T follicular helper cell (primary cell): ENCODE measurements around the gene STXBP5.

Experiments used
- DNase-seq: peaks from one replicate; pipeline ENCODE4 v3.0.0-alpha.2; 2020; ENCODE audit warnings: low read depth

The STXBP5 gene

GRCh38 chr6:147211349-147211748, 7.1 kb downstream of the STXBP5 start:
- DNase-seq = no peak

DNA sequence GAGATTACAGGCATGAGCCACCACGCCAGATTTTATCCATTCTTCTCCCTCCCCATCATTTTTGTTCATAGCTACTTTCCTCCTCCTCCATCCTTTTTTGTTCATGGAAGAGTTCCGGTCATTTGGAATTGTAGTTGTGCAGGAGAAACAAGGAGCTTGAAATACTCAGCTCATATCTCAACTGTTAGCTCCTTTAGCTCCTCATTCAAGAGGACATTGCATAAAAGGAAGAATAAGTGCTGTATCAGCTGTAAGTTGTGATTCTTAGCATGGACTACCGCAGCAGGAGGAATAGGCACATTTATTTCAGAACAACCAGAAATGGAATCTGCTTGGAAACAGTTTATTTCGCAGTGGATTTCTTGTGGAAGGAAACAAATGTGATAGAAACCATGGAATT, 7.6 kb downstream of the STXBP5 start:
- no peak for DNase-seq

DNA sequence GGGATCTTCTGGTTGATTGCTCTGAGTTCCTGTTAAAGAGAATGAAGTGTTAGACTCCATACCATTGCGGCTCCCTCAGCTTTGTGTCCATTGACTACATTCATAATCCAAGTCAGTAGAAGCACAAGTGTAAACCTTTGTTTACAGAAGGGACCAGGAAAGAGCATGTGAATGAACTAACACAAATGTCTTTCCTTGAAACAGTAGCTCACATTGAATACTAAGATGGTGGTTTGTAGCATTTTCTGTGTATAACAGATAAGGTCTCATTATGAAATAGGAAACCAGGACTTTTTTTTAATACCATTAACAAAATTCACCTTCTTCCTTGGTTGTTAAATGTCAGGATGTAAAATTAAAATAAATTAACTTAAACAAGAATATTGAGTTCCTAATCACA, 8.4 kb downstream of the STXBP5 start:
- DNase-seq = no peak

DNA sequence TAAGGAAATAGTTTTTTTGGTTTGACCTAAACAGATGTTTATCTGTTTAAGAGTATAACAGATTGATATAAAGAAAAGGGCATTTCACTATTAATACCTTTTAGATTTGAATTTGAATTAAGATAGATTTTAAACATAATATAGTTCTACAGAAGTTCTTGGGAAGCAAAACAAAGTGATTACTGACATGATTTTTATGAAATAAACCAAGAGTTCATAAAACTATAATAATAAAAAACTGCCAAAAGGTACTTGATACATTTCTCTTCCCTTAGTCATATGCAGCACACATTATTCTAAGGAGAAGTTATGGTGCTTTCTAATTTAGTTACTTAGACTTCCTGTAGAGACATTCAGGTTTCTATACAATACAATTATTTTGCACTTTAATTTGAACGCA, 9.6 kb downstream of the STXBP5 start:
- no peak for DNase-seq

DNA sequence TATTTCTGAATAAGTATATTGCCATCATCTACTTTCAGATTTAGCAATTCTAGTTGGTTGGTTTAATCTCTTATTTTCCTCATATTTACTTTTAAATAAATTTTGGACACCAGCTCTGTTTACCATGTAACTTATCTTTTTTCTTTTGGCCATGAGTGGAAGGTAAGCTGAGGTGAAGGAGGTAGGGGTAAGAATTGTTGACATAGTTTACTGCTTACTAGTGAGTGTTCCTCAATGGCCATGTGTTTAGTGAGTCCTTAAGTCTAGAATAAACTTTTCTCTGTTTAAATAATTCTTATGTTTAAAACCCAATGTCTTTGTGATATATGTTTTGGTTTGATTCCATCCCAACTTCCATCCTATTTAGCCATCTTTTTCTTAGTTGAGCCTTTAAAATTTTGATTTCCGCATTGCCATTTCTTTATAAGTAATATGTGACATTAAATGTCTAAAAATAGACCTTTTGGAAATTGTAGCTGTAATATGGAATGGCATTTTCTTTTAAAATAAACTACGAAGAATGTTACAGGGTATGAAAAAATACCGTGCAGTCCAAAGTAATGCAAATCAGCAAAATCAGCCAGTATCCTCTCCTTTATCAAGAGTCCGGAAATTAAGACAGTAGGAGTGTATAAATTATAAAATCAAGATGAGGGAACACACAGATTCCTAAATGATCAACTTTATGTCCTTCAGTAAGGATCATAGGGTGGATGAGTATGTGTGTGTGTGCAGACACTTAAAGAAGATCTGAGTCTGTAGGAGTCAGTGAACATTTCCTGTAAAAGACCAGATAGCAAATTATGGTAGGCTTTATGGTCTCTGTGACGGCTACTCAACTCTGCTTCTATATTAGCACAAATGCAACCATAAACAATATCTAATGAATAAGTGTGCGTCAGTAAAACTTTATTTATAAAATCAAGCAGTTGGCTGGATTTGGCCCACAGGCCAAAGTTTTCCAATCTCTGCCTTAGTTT, 10.3 kb downstream of the STXBP5 start:
- no peak for DNase-seq

GRCh38 chr6:147216915-147217314, 12.7 kb downstream of the STXBP5 start:
- no peak for DNase-seq

DNA sequence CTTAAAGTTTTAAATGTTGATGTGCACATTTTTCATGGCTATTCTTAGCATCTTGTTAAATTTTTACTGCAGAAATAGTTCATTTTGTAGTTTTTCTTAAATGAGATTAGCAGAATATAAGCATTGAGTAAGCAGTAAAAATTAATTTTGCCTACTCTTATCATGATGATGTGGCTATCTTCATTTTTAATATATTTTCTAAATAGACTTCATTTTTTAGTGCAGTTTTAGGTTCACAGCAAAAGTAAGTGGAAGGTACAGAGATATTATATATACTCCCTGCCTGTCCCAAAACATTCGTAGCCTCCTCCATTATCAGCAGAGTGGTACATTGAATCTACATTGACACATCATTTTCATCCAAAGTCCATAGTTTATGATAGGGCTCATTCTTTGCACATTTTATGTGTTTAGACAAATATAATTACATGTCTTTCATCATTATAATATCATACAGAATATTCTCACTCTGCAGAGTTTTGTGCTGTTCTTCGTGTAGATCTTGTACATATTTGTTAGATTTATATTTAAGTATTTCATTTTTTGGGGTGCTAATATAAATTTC, 13.7 kb downstream of the STXBP5 start:
- no peak for DNase-seq

DNA sequence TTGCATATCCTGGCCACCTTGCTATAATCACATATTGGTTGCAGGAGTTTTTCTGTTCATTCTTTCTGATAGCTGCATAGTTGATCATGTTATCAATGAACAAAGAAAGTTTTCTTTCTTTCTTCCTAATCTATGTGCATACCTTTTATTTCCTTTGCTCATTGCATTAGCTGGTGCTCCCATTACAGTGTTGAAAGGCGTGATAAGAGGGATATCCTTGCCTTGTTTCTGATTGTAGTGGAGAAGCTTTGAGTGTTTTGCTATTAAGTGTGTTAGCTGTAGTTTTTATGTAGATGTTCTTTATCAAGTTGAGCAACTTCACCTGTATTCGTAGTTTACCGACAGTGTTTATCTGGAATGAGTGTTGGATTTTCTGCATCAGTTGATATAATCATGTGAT, 14.6 kb downstream of the STXBP5 start:
- no peak for DNase-seq

GRCh38 chr6:147219463-147219862, 15.2 kb downstream of the STXBP5 start:
- no peak for DNase-seq

- DNase-seq = no peak
Measured at GRCh38 chr6:147220345-147220744, 16.1 kb downstream of the STXBP5 start.

DNA sequence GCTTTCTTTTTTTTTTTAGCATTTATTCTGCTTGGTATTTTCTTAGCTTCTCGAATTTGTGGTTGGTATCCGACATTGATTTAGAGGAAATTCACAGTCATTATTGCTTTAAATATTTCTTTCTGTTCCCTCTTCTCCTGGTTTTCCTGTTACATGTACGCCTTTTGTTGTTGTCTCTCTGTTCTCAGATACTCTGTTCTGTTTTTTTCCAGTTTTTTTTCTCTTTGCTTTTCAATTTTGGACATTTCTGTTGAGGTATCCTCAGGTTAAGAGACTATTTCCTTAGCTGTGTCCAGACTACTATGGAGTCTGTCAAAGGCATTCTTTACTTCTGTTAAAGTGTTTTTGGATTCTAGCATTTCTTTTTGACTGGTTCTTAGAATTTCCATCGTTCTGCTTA, 17.5 kb downstream of the STXBP5 start:
- no peak for DNase-seq

- DNase-seq = no peak
Measured at GRCh38 chr6:147222160-147222838, 18.1 kb downstream of the STXBP5 start.

- no peak for DNase-seq
Measured at GRCh38 chr6:147223736-147224135, 19.5 kb downstream of the STXBP5 start.

- no peak for DNase-seq
Measured at GRCh38 chr6:147226163-147226724, 22.0 kb downstream of the STXBP5 start.

- DNase-seq = no peak
Measured at GRCh38 chr6:147226877-147227276, 22.7 kb downstream of the STXBP5 start.

- DNase-seq = no peak
Measured at GRCh38 chr6:147227770-147228320, 23.6 kb downstream of the STXBP5 start.

DNA sequence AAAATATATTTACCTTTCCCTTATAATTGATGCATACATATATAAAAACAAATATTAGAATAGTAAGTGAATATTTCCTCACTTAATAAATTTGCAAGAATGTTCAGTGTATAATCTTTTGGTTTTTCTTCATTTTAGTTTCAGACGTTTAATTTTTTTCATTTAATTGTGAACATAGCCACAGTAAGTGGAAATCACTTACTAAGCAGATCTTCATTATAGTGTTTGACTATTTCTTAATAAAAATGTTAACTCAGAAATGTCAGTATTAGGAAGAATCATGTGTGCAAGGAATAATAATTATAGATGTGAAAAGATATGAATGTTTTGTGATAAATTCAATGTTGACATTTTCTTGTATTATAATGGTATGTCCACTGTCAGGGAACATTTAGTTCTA, 27.4 kb downstream of the STXBP5 start:
- DNase-seq = no peak

DNA sequence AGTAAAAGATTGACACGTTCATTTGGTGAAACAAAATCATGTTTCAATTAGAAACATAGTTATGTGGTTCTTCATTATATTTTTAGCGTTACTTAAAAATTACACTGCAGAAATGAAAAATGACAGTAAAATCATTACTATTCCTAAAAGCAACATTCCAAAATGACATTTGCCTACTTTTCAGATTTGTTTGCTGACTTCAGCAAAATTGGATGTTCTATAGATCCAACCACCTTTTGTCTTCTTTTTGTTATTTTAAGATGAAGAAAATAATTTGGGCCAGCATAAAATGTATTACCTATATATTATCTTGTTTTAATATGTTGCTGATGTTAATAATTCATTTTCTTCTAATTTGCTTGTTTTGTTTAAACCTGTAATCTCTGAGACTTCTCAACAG, 30.5 kb downstream of the STXBP5 start:
- DNase-seq = no peak

- no peak for DNase-seq
Measured at GRCh38 chr6:147238164-147238563, 33.9 kb downstream of the STXBP5 start.

DNA sequence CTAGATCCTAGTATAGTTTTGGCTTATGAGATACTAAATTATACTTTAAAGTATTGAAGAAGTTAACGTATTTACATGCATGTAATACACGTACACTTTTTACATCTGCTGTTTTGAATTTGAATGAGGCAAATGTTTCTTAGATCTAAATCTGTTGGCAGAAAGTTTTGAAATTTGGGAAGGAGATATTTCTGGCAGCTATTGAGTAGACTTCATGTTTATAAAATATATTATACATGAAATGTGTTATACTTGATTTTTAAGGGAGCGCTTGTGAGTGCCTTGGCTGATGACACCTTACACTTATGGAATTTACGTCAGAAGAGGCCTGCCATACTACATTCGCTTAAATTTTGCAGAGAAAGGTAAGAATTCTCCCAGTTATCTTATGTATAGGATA, 34.7 kb downstream of the STXBP5 start:
- no peak for DNase-seq

GRCh38 chr6:147244832-147245231, 40.6 kb downstream of the STXBP5 start:
- no peak for DNase-seq

GRCh38 chr6:147245693-147246092, 41.5 kb downstream of the STXBP5 start:
- no peak for DNase-seq
